BLaER1 treated with 17β-estradiol and CSF1 and Interleukin-3, amounts not matched to agents 10 nM and 100 nM (cell line): ENCODE results near the gene DGKI.

Experiments
- H3K27ac ChIP-seq, 11 experiments: shearing (Covaris generic); formaldehyde crosslinking; 2 replicates each; pipeline ENCODE4 v1.8.1; 2022
- H3K27me3 ChIP-seq, 11 experiments: shearing (Covaris generic); formaldehyde crosslinking; 2 replicates each; pipeline ENCODE4 v1.8.1; 2022
- H3K36me3 ChIP-seq, 11 experiments: shearing (Covaris generic); formaldehyde crosslinking; 2 replicates each; pipeline ENCODE4 v1.8.1; 2022
- H3K4me1 ChIP-seq, 10 experiments: shearing (Covaris generic); formaldehyde crosslinking; 2 replicates each; pipeline ENCODE4 v1.8.1; 2022
- H3K4me2 ChIP-seq, 11 experiments: shearing (Covaris generic); formaldehyde crosslinking; 2 replicates each; pipeline ENCODE4 v1.8.1; 2022
- H3K4me3 ChIP-seq, 10 experiments: shearing (Covaris generic); formaldehyde crosslinking; 2 replicates each; pipeline ENCODE4 v1.8.1; 2022
- H3K9ac ChIP-seq, 11 experiments: shearing (Covaris generic); formaldehyde crosslinking; 2 replicates each; pipeline ENCODE4 v1.8.1; 2022
- H3K9me3 ChIP-seq, 11 experiments: shearing (Covaris generic); formaldehyde crosslinking; replicated peaks in 1 of 11; 2 replicates each; pipeline ENCODE4 v1.8.1; 2022
- H4K20me1 ChIP-seq, 11 experiments: shearing (Covaris generic); formaldehyde crosslinking; 2 replicates each; pipeline ENCODE4 v1.8.1; 2022
- Cebpa-rat ChIP-seq, 11 experiments: shearing (Covaris generic); IDR thresholded peaks; 2 replicates each; pipeline ENCODE4 v1.8.1; 2022

DGKI gene

DNA sequence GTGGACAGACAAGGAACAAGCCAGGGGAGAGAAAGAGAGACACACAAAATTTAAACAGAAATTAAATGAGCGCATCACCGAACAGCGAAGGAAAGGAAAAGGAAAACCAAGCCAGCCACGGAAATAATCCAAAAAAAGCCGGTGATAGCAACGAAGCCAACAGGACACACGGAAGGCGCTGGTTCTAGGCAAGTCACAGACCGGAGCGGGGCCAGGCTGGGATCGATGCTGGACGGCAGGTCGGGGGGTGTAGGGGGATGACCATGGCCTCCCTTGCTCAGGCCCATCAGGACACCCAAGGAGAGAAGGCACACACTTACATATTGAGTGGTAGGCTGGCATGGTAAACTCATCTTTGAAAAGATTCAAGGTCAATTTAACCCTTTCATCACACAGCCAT, 300.8 kb downstream of the DGKI start:
- H3K27ac ChIP-seq, result no peak overlapping the region
- H3K36me3 ChIP-seq, result no peaks in the 10 kb centered on the region
- peaks cover 0 to 8% (median 3%) of the 10 kb centered on the region in 10 experiments; a peak in 6 of 20 replicates for H3K4me1 ChIP-seq
- no peak overlapping the region for H3K4me3 ChIP-seq
- H3K9me3 ChIP-seq, result no peaks in the 10 kb centered on the region
- H4K20me1 ChIP-seq, result no peaks in the 10 kb centered on the region
- H3K27me3 ChIP-seq, result no peaks in the 10 kb centered on the region
- H3K4me2 ChIP-seq, result peak overlapping the region in 4 of 11 experiments; percentile 7 to 24 (median 15); a peak in 3 of 22 replicates
- no peak for TF ChIP-seq Cebpa-rat (IDR thresholded peaks at IDR 0.05)
- H3K9ac ChIP-seq, result no peak overlapping the region

DNA sequence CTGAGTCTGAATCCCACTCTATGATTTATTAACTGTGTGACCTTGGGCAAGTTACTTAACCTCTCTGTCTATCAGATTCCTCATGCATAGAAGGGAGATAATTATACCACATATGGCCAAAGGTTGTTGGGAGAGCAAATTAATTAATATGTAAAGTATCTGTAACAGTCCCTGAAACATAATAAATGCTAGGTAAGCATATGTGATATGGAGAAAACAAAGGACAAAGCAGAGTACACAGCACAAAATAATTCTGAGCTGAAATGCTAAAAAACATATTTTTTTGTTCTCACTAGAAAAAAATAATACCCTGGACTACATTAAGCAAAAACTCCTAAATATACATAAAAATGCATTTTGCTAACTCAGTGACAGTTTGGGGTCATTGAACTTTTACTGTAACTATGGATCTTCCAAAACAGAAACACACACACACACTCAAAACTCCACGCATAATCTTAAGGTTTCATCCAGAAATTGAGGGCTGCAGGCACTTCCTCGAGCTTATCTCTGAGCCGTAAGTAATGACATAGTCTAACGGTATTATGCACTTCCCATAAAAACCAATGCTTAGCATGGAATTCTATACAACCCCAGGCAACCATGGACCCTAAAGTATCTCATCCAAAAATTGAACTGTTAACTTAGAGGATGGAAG, 301.6 kb downstream of the DGKI start:
- no peak overlapping the region for H3K9ac ChIP-seq
- no peak for TF ChIP-seq Cebpa-rat (IDR thresholded peaks at IDR 0.05)

DNA sequence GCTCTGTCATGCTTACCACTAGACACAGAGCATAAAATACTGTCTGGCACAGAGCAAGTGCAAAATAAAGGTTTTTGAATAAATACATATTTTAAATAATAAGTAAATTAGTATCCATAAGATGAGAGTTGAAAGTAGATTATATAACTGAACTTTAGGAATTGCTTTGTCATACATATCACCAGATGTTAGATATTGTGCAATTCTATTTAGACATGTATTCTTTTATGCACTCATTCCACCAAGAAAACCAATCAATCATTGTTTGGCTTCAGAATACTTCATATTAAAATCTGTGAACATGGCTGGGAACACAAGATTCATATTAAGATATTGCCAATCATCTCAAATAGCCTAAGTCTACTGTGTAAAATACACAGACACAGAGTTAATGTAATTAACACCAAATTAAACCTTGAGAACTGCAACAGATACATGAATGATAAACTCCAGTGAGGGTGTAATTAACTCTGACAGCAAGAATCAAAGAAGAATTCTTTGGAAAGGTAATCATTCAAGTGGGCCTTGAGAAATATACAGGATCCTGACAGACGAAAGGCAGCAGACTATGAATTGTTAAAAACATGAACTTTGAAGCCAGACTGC, 302.2 kb downstream of the DGKI start:
- H3K4me2 ChIP-seq, result no peak overlapping the region
- H3K4me3 ChIP-seq, result no peak overlapping the region
- H3K9ac ChIP-seq, result no peak overlapping the region
- H4K20me1 ChIP-seq, result no peaks in the 10 kb centered on the region
- no peaks in the 10 kb centered on the region for H3K9me3 ChIP-seq
- H3K27me3 ChIP-seq, result no peaks in the 10 kb centered on the region
- H3K27ac ChIP-seq, result no peak overlapping the region
- no peaks in the 10 kb centered on the region for H3K36me3 ChIP-seq
- TF ChIP-seq Cebpa-rat (IDR thresholded peaks at IDR 0.05), result 0 out of 22 replicates have a peak, but pooled peaks of 1 of the 11 experiments have one; percentile 7
- H3K4me1 ChIP-seq, result peaks cover 0 to 8% (median 3%) of the 10 kb centered on the region in 10 experiments; a peak in 6 of 20 replicates

More for the DNA sequence above, 301.6 kb downstream of the DGKI start:
- Histone ChIP-seq H3K36me3 (no peaks in the 10 kb centered on the region), H3K27me3 (no peaks in the 10 kb centered on the region), H3K4me2 (no peak overlapping the region), H3K4me3 (no peak overlapping the region), H3K9me3 (no peaks in the 10 kb centered on the region), H4K20me1 (no peaks in the 10 kb centered on the region), H3K27ac (no peak overlapping the region), H3K4me1 (peaks cover 0 to 8% (median 3%) of the 10 kb centered on the region in 10 experiments; a peak in 6 of 20 replicates)

DNA sequence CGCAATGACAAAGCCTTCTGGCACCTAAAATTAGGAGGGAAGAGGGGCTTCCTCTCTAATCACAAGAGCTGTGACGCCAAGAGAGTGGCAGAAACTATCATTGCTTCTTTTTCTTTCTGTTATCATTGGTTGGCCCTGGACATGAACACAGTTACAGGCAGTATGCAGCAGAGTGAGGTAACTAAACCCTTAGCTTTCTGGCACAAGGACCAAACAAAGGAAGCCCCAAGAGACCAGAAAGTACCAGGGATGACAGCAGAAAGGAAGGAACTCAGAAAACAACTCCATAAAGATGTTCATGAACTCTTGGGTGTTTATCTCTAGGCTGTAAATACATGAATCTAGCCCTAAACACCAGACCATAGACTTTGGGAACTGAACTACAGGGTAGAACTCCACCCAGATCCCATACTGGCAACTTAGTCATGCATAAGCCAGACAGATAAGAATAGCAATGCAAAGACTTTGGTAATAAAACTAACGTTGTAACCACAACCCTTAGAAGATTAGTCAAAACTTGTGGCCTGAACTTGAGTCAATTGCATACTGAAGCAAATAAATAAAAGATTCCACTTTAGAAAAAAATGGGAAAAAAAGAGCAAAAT, 307.6 kb downstream of the DGKI start:
- Histone ChIP-seq H3K36me3 (no peaks in the 10 kb centered on the region), H3K4me3 (no peak overlapping the region), H3K4me2 (no peak overlapping the region), H3K27me3 (no peaks in the 10 kb centered on the region), H3K27ac (no peak overlapping the region), H3K4me1 (0 out of 20 replicates have a peak, but pooled peaks cover 0 to 5% (median 0%) of the 10 kb centered on the region in 10 experiments), H3K9ac (no peak overlapping the region), H4K20me1 (no peaks in the 10 kb centered on the region), H3K9me3 (no peaks in the 10 kb centered on the region)
- TF ChIP-seq Cebpa-rat (IDR thresholded peaks at IDR 0.05), result no peak

DNA sequence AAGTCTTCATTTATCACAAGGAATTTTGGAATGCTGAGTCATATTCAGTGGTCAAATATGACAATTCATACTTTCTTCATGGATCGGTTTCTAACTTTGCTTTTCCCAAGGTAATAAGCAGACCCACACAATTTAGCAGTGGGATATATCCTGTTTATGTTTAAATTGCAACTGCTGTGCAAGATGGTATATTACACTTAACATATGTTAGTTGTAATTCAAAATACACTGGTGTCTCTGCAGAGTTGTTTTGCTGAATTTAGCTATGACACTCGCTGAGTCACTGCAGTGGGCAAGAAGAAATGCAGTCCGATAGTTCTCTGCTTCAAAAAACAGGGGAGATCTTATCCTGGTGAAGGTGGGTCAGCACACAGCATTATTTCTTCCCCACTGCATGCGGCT, 308.4 kb downstream of the DGKI start:
- no peak overlapping the region for H3K9ac ChIP-seq
- TF ChIP-seq Cebpa-rat (IDR thresholded peaks at IDR 0.05), result no peak
- no peak overlapping the region for H3K27ac ChIP-seq
- H3K36me3 ChIP-seq, result no peaks in the 10 kb centered on the region
- no peak overlapping the region for H3K4me3 ChIP-seq
- no peak overlapping the region for H3K4me2 ChIP-seq
- 0 out of 20 replicates have a peak, but pooled peaks cover 0 to 5% (median 0%) of the 10 kb centered on the region in 10 experiments for H3K4me1 ChIP-seq
- no peaks in the 10 kb centered on the region for H3K9me3 ChIP-seq
- no peaks in the 10 kb centered on the region for H3K27me3 ChIP-seq
- no peaks in the 10 kb centered on the region for H4K20me1 ChIP-seq

DNA sequence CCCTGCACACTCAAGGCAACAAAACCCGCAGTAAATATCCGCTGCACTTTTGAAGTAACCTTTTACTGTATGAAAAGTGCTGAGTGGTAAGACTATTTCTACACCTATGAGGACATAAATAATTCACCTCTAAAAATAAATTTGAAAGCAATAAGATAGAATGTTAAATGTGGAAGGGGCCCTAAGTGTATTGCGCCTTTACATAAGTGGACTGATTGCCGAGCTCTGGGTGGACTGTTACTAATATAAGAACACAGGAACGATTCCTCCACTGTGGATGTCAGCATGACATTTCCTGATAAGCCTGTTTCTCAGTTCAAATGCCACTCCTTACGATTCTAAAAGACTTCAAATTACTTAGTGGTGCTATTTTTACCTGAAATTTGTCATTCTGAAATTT, 311.2 kb downstream of the DGKI start:
- H3K27ac ChIP-seq, result no peak overlapping the region
- H4K20me1 ChIP-seq, result no peaks in the 10 kb centered on the region
- no peak overlapping the region for H3K4me2 ChIP-seq
- TF ChIP-seq Cebpa-rat (IDR thresholded peaks at IDR 0.05), result no peak
- H3K36me3 ChIP-seq, result no peaks in the 10 kb centered on the region
- H3K27me3 ChIP-seq, result no peaks in the 10 kb centered on the region
- no peaks in the 10 kb centered on the region for H3K9me3 ChIP-seq
- H3K4me1 ChIP-seq, result 0 out of 20 replicates have a peak, but pooled peaks cover 0 to 5% (median 0%) of the 10 kb centered on the region in 10 experiments
- H3K9ac ChIP-seq, result no peak overlapping the region
- no peak overlapping the region for H3K4me3 ChIP-seq

DNA sequence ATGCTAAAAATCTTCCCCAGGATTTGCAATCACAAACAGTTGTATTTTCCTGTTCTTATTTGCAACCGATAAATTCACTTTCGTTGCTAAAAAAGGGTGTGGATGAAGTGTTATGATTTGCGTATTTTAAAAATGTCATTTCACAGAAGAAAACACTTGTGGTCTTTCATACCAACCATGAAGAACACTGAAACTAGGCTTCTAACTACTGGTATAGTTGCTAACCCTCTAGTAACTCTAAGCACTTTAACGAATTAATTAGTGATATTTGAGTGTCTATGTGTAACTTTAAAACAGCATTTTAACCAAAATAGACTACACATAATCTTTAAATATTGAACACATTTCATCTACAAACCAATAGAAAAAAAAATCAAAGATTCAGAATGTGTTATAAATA, 315.1 kb downstream of the DGKI start:
- H3K4me2 ChIP-seq, result no peak overlapping the region
- H3K4me1 ChIP-seq, result no peaks in the 10 kb centered on the region
- H4K20me1 ChIP-seq, result no peaks in the 10 kb centered on the region
- no peak overlapping the region for H3K9ac ChIP-seq
- no peak overlapping the region for H3K4me3 ChIP-seq
- no peaks in the 10 kb centered on the region for H3K36me3 ChIP-seq
- H3K27ac ChIP-seq, result no peak overlapping the region
- no peaks in the 10 kb centered on the region for H3K27me3 ChIP-seq
- no peaks in the 10 kb centered on the region for H3K9me3 ChIP-seq
- no peak for TF ChIP-seq Cebpa-rat (IDR thresholded peaks at IDR 0.05)

DNA sequence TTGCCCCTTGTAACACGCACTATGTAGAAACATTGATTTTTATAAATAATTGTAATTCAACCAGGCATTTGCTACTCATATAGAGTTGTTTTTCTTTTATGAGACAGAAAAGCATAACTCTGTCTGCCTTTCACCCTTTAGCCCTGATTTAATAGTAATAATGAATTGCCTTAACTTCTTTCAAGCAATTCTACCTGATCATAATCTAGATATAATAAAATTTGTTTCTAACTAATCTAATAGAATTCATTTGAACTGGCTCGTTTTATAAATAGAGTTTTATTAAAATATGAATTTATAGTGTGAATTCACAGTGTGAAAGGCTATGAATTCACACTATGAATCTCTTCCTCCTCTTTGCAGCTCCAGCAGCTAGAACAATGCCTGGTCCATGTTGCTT, 319.1 kb downstream of the DGKI start:
- no peaks in the 10 kb centered on the region for H3K9me3 ChIP-seq
- TF ChIP-seq Cebpa-rat (IDR thresholded peaks at IDR 0.05), result no peak
- no peak overlapping the region for H3K27ac ChIP-seq
- H3K36me3 ChIP-seq, result no peaks in the 10 kb centered on the region
- no peak overlapping the region for H3K9ac ChIP-seq
- H4K20me1 ChIP-seq, result no peaks in the 10 kb centered on the region
- no peak overlapping the region for H3K4me3 ChIP-seq
- no peak overlapping the region for H3K4me2 ChIP-seq
- no peaks in the 10 kb centered on the region for H3K4me1 ChIP-seq
- no peaks in the 10 kb centered on the region for H3K27me3 ChIP-seq

DNA sequence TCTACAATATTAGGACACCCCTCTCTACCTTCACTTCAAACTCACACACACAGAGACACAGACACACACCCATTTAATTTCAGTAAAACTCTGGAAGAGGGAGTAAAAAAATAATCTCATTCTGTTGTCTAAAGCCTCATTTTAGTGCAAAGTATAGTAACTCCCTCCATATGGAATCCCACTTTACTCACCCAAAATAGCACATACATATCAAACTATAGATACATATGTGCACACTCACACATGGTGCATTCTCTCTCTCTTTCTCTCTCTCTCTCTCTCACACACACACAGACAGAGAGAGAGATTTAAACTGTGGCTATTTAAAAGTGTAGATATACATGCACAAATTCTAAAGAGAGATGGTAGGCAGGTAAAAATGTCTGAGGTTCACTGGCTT, 323.6 kb downstream of the DGKI start:
- Histone ChIP-seq H3K27ac (no peak overlapping the region), H4K20me1 (no peaks in the 10 kb centered on the region), H3K4me3 (no peak overlapping the region), H3K9ac (no peak overlapping the region), H3K36me3 (no peaks in the 10 kb centered on the region), H3K4me2 (no peak overlapping the region), H3K9me3 (no peaks in the 10 kb centered on the region), H3K27me3 (no peaks in the 10 kb centered on the region), H3K4me1 (no peaks in the 10 kb centered on the region)
- no peak for TF ChIP-seq Cebpa-rat (IDR thresholded peaks at IDR 0.05)
